ENCODE results near the gene DCDC2.
"Not testable (repeated sequence)": the region's sequence is repeated elsewhere in the genome, so short reads cannot be mapped to it uniquely, and the experiment has no call there.

The DCDC2 gene

DNA sequence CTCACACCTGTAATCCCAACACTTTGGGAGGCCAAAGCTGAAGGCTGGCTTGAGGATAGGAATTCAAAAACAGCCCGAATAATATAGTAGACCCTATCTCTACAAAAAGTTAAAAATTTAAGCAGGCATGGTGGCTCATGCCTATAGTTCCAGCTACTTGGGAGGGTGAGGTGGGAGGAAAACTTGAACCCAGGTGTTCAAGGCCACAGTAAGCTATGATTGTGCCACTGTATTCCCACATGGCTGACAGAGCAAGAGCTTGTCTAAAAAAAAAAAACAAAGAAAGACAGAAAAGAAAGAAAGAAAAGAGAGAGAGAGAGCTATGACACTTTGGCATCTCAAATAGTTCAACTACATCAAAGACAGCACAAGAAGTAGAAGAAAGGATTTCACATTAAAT, 33.2 kb downstream of the DCDC2 start:
- no peak for DNase-seq (ENCODE audit: low read depth)

GRCh38 chr6:24323632-24324337, 34.1 kb downstream of the DCDC2 start:
- DNase-seq (ENCODE audit: low read depth) = no peak

DNA sequence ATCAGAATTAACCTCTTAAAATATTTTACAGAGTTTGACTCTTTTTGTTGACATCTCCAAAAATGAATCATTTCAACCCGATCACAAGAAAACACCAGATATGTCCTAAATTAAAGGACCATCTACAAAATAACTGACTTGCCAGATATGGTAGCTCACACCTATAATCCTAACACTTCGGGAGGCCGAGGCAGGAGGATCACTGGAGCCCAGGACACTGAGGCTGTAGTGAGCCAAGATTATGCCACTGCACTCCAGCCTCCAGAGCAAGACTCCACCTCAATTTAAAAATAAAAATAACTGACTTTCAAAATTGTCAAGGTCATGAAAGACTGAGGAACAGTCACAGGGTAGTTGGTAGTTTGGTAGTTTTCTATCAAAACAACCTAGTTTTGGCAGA, 34.9 kb downstream of the DCDC2 start:
- DNase-seq (ENCODE audit: low read depth) = no peak

- DNase-seq (ENCODE audit: low read depth) = not testable (repeated sequence)
Measured at GRCh38 chr6:24322446-24322845, 35.4 kb downstream of the DCDC2 start.

GRCh38 chr6:24321538-24322162, 36.2 kb downstream of the DCDC2 start:
- DNase-seq (ENCODE audit: low read depth) = no peak

DNA sequence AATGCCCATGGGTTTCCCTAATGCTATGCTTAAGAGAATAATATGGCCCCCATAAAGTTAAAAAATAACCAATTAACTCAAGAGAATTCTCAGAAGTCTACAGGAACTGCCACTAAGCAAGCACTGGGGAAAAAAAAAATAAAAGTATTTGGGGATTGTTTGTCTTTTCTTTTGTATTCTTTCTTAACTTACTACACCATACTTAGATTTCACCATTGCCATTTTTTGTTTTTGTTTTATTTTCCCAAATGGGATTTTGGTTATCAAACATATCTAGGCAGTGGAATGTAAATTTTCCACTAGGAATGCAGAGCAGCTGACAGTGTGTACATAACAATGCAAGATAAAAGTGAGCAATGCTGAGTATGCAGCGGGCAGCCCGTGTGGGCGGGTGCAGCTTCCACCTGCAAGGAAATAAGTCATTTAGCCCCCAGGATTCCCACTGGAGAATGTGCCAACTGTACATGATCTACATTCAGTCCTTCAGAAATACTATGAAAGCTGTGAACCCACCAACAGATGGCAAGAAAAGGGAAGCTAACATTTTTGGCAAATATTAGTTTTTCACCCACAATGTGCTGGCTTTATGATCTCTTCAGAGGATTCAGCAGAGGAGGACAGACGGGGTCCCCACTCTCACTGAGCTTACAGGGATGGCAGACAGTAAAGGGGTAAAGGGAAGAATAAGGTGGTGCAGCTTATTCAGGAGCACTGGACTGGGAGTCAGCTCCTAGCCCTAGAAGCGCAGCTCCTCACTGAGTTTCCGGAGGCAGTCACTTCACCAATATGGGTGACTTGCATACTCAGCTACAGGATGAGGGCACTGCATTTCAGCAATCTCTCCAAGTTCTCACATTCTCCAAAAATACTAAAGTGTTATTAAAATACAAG, 44.4 kb downstream of the DCDC2 start:
- DNase-seq (ENCODE audit: low read depth) = no peak

DNA sequence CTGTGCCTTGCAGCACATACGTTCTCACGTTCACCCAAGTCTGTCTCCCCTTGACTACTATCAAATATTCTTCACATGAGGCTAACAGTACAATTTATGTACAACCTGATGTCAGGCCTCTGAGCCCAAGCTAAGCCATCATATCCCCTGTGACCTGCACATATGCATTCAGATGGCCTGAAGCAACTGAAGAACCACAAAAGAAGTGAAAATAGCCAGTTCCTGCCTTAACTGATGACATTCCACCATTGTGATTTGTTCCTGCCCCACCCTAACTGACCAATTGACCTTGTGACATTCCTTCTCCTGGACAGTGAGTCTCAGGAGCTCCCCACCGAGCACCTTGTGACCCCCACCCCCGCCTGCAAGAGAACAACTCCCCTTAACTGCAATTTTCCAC, 46.1 kb downstream of the DCDC2 start:
- DNase-seq (ENCODE audit: low read depth) = not testable (repeated sequence)

DNA sequence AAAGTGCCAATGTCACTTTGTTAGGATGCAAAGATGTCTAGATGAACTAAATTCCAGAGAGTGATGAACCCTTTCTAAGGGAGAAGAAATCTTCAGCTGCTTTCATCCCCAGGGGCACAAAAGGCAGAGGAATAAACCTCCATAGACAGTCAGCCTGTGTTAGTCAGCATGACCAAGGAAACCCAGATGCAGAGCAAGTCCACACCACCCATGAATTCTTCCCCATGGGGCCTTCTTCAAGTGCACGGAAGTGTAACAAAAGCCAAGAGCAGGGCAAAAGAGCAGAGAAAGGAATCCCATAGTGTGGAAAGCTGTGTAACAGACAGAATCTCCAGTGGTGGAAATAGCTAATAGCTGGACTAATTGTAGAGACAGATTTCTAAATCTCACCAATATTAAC, 50.0 kb downstream of the DCDC2 start:
- no peak for DNase-seq (ENCODE audit: low read depth)

- no peak for DNase-seq (ENCODE audit: low read depth)
Measured at GRCh38 chr6:24306936-24307335, 50.9 kb downstream of the DCDC2 start.

DNA sequence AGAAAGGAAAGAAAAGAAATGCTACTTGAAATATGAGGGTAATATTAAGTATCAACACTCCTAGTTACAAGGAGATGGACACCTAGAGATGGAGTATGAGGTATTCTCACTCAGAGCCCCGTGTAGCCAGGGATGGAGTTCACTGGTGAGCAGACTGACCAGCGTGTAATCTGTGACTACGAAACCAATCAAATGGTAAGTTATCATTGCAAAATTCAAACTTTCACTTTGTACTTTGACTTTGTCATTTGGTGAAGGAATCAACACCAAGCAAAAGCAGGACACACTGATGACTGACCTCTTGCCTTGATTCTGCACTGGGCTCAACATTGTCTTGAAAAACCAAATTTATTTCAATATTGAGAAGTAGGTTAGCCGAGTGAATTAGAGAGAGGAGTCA, 51.8 kb downstream of the DCDC2 start:
- DNase-seq (ENCODE audit: low read depth) = no peak

GRCh38 chr6:24296944-24297343, 60.9 kb downstream of the DCDC2 start:
- no peak for DNase-seq (ENCODE audit: low read depth)

DNA sequence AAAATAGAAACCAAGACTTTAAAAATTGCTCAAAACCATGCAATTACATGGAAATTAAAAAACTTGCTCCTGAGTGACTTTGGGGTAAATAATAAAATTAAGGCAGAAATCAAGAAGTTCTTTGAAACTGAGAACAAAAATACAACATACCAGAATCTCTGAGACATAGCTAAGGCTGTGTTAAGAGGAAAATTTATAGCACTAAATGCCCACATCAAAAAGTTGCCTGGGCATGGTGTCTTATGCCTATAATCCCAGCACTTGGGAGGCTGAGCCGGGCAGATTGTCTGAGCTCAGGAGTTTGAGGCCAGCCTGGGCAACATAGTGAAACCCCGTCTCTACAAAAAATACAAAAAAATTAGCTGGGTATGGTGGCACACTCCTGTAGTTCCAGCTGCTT, 64.0 kb downstream of the DCDC2 start:
- DNase-seq (ENCODE audit: low read depth) = not testable (repeated sequence)

DNA sequence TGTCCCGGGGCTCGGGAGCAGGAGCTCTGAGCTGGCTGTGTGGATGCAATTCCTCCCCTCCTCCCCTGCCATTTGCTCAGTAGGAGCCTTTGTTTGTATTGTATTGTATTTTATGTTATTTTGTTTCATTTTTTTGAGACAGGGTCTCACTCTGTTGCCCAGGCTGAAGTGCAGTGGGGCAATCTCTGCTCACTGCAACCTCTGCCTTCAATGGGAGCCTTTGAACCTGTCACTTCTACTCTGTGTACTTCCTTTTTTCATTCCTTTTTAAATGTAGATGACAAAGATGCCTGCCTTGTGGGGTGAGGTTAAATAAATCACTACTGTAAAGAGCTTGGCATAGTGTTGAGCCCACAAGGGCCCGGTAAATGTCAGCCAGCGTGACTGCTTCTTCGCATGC, 70.6 kb downstream of the DCDC2 start:
- no peak for DNase-seq (ENCODE audit: low read depth)

DNA sequence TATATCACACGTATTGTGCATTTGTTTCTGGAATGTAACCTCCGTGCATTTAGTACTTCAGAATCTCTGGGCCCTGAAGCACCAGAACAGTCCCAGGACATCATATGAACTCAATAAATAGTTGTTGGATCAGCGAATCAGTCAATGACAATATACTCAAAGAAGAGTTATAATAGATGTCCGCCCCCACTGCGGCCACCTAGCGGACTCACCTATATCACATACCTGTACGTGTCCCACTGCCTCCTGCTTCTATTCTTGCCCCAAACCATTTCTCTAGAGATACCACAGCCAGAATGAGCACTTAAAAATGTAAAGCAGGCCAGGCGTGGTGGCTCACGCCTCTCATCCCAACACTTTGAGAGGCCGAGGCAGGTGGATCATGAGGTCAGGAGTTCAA, 73.9 kb downstream of the DCDC2 start:
- DNase-seq (ENCODE audit: low read depth) = no peak

DNA sequence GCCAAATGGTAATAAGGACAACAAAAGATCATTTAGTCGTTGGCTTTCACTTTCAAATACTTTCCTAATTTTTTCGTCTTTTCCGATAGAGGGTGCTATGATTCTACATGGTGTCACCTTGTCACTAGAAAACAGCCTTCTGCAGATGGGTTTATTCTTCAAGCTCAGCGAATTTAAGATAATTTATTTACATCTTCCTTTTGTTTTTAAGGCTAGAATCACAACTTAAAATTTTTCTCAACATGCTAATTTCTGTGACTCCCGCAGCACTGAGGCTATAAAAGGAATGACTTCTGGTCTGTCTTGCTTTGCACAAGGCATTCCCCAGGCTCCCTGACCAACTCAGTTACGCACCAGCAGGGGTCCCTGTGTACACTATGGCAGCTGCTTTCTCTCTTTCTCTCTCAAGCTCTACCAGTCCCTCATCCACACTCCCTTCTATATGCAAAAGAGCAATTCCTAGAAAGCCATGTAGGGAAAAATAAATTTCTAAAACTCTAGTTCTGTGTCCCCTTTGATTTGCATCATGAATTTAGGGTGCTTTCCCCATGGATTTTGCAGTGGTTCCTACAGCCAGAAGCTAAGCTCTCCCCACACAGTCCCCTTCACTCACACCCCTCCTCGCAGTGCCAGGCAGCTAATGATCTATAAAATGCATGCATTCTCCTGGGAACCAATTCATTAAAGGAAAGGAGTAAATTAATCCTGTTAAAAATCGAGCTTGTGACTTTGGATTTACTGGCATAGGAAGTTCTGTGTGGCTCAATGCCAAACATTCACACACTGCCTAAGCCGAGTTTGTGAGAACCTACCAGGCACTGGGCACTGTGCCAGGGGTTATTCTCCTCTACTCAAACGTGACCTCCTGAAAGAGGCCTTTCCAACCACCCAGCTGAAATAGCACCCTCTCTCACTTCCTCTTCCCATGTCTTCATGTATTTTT, 74.5 kb downstream of the DCDC2 start:
- DNase-seq (ENCODE audit: low read depth) = no peak

- no peak for DNase-seq (ENCODE audit: low read depth)
Measured at GRCh38 chr6:24274441-24275083, 83.3 kb downstream of the DCDC2 start.

DNA sequence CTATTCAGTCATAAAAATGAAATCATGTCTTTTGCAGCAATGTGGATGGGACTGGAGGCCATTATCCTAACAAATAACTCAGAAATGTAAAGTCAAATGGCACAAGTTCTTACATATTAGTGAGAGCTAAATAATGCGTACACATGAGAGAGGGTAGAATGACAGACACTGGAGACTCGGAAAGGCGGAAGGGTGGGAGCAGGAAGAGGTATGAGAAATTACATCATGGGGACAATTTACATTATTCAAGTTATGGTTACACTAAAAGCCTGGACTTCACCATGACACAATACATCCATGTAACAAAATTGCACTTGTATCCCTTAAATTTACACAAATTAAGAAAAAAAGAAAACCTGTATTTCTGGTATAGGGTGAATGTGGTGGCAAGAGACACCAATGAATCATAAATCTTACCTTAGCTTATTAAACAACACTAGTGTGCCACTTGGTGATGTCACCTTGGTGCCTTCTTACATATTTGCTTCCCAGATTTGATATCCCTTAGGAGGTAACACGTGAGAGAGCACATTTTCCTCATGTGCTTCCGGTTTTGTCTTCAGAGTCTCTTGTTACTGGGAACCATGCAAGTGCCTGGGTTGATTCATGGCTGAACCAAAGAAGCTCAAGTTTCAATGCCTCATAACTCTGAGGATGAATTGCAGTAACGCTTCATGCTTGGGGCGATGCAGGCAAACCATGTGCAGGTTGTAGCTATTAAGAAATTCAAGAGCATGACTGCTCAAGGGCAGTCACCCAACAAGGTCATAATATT, 84.6 kb downstream of the DCDC2 start:
- no peak for DNase-seq (ENCODE audit: low read depth)

GRCh38 chr6:24272553-24272952, 85.3 kb downstream of the DCDC2 start:
- no peak for DNase-seq (ENCODE audit: low read depth)

GRCh38 chr6:24272148-24272547, 85.7 kb downstream of the DCDC2 start:
- DNase-seq (ENCODE audit: low read depth) = no peak

GRCh38 chr6:24270011-24270410, 87.8 kb downstream of the DCDC2 start:
- no peak for DNase-seq (ENCODE audit: low read depth)

DNA sequence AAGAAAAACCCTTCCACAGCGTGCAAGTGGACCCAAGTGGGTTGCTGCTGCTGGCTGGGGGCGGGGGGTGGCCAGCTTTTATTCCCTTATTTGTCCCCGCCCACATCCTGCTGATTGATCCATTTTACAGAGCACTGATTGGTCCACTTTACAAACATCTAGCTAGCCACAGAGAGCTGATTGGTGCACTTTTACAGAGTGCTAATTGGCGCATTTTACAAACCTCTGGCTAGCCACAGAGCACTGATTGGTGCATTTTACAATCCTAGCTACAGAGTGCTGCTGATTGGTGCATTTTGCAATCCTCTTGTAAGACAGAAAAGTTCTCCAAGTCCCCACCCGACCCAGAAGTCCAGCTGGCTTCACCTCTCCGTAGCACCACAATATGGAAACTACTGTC, 99.6 kb downstream of the DCDC2 start:
- DNase-seq (ENCODE audit: low read depth) = not testable (repeated sequence)
